IMR-90 (cell line): ENCODE data around the gene SH2D1B. TPM values are rescaled to one million over a fixed set of nuclear protein-coding genes. Genes with fewer than 3 reads are reported as not detected.

Experiments
- ATAC-seq: fragments of 200-7000 bp; cut with Tn5 transposase; 2 replicates; pipeline ENCODE4 v1.9.1; 2020; ENCODE audit warnings: low read depth, mild to moderate bottlenecking, moderate library complexity
- BruUV-seq: library from RNA; stranded (reverse); fragments of 400-500 nt; replicated peaks from 2 replicates; lab custom pipeline; 2021; lab: Mats Ljungman, UMichigan
- CTCF ChIA-PET: fragments of 300-600 bp; formaldehyde crosslinking; extraction: SDS; loops from one replicate; lab custom pipeline; 2021; ENCODE audit warnings: antibody characterized with exemption; lab: Yijun Ruan, JAX
- POLR2A ChIA-PET: fragments of 300-600 bp; sonication (Branson Sonifier 250); formaldehyde crosslinking; loops from one replicate; lab custom pipeline; 2022; ENCODE audit warnings: antibody characterized with exemption; ENCODE audit not compliant: unreplicated experiment; lab: Charles Lee
- DNase-seq: peaks from one replicate; pipeline ENCODE4 v3.0.0; 2013
- H2AFZ ChIP-seq: replicated peaks from 2 replicates; pipeline ENCODE3; 2013; ENCODE audit warnings: low read length, mild to moderate bottlenecking; ENCODE audit not compliant: poor library complexity
- H2AK5ac ChIP-seq: 2 replicates; pipeline ENCODE4 v1.6.1; 2013; ENCODE audit warnings: low read depth, low read length, inconsistent platforms
- H2AK9ac ChIP-seq: replicated peaks from 2 replicates; pipeline ENCODE3; 2013; ENCODE audit warnings: mild to moderate bottlenecking, low read depth, low read length, moderate library complexity; ENCODE audit not compliant: poor library complexity
- H2BK120ac ChIP-seq: 2 replicates; pipeline ENCODE4 v1.6.1; 2013; ENCODE audit warnings: low read depth, low read length, inconsistent platforms
- H2BK15ac ChIP-seq: 3 replicates; pipeline ENCODE4 v1.6.1; 2013; ENCODE audit warnings: low read depth, low read length, inconsistent platforms
- H2BK20ac ChIP-seq: 2 replicates; pipeline ENCODE4 v1.6.1; 2013; ENCODE audit warnings: low read depth, mild to moderate bottlenecking, inconsistent platforms, low read length, moderate library complexity
- H2BK5ac ChIP-seq: 2 replicates; pipeline ENCODE4 v1.6.1; 2013; ENCODE audit warnings: mild to moderate bottlenecking, low read depth, low read length, inconsistent platforms; ENCODE audit not compliant: poor library complexity, severe bottlenecking
- H3K14ac ChIP-seq: replicated peaks from 2 replicates; pipeline ENCODE4 v1.6.1; 2013; ENCODE audit warnings: low read depth, low read length, inconsistent platforms
- H3K18ac ChIP-seq: 2 replicates; pipeline ENCODE4 v1.6.1; 2013; ENCODE audit warnings: low read depth, low read length, control low read depth
- H3K23ac ChIP-seq: 2 replicates; pipeline ENCODE4 v1.6.1; 2013; ENCODE audit warnings: low read depth, low read length, inconsistent platforms
- H3K27ac ChIP-seq: 2 replicates; pipeline ENCODE4 v1.5.1; 2013; ENCODE audit warnings: mild to moderate bottlenecking, control low read depth, low read length; ENCODE audit not compliant: insufficient read depth
- H3K27me3 ChIP-seq: 2 replicates; pipeline ENCODE4 v1.6.1; 2013; ENCODE audit warnings: low read length; ENCODE audit not compliant: control insufficient read depth, insufficient read depth
- H3K36me3 ChIP-seq: 2 replicates; pipeline ENCODE4 v1.6.1; 2013; ENCODE audit warnings: low read length, mixed read lengths; ENCODE audit not compliant: control insufficient read depth, insufficient read depth
- H3K4ac ChIP-seq: 2 replicates; pipeline ENCODE4 v1.6.1; 2013; ENCODE audit warnings: low read depth, low read length, inconsistent platforms
- H3K4me1 ChIP-seq: 2 replicates; pipeline ENCODE4 v1.6.1; 2013; ENCODE audit warnings: low read length, mixed read lengths; ENCODE audit not compliant: control insufficient read depth, insufficient read depth
- H3K4me2 ChIP-seq: 2 replicates; pipeline ENCODE4 v1.6.1; 2013; ENCODE audit warnings: low read depth, mild to moderate bottlenecking, control low read depth, low read length, moderate library complexity
- H3K4me3 ChIP-seq: 2 replicates; pipeline ENCODE4 v1.5.1; 2013; ENCODE audit warnings: low read depth, mild to moderate bottlenecking, control low read depth, low read length, moderate library complexity; ENCODE audit not compliant: insufficient read depth
- H3K56ac ChIP-seq: 2 replicates; pipeline ENCODE4 v1.6.1; 2013; ENCODE audit warnings: low read length, inconsistent platforms; ENCODE audit not compliant: insufficient read depth; ENCODE audit errors: extremely low read depth
- H3K79me1 ChIP-seq, 2 experiments: 2 replicates each; pipeline ENCODE4 v1.6.1; 2013; ENCODE audit warnings: low read length in 2 of 2, inconsistent platforms in 1 of 2, low read depth in 1 of 2
- H3K9ac ChIP-seq: 2 replicates; pipeline ENCODE4 v1.6.1; 2013; ENCODE audit warnings: low read depth, low read length, control low read depth
- H3K9me1 ChIP-seq: 2 replicates; pipeline ENCODE4 v1.6.1; 2013; ENCODE audit warnings: low read length, inconsistent platforms; ENCODE audit not compliant: insufficient read depth
- H3K9me3 ChIP-seq: 2 replicates; pipeline ENCODE4 v1.6.1; 2013; ENCODE audit warnings: low read length; ENCODE audit not compliant: control insufficient read depth, insufficient read depth
- H4K20me1 ChIP-seq: 2 replicates; pipeline ENCODE4 v1.6.1; 2013; ENCODE audit warnings: low read length, inconsistent platforms; ENCODE audit not compliant: insufficient read depth
- H4K5ac ChIP-seq: 2 replicates; pipeline ENCODE4 v1.6.1; 2013; ENCODE audit warnings: mild to moderate bottlenecking, low read depth, low read length, control low read depth
- H4K8ac ChIP-seq, 2 experiments: 2 replicates each; pipeline ENCODE4 v1.6.1; 2013; ENCODE audit warnings: low read depth in 2 of 2, low read length in 2 of 2, control low read depth in 1 of 2, inconsistent platforms in 1 of 2
- H4K91ac ChIP-seq: 2 replicates; pipeline ENCODE4 v1.6.1; 2013; ENCODE audit warnings: low read depth, low read length, inconsistent platforms; ENCODE audit not compliant: insufficient read depth
- CEBPB ChIP-seq: IDR thresholded peaks from 2 replicates; pipeline ENCODE4 v1.6.1; 2012; ENCODE audit warnings: low read depth, low read length, improper control_type of control experiment
- MAFK ChIP-seq: IDR thresholded peaks from 2 replicates; pipeline ENCODE4 v1.6.1; 2012; ENCODE audit warnings: low read depth, low read length, improper control_type of control experiment
- MAZ ChIP-seq: IDR thresholded peaks from 2 replicates; pipeline ENCODE4 v1.6.1; 2012; ENCODE audit warnings: low read depth, mild to moderate bottlenecking, low read length, improper control_type of control experiment, moderate library complexity, borderline replicate concordance
- SMC3 ChIP-seq: fragments of 150-350 bp; IDR thresholded peaks from 2 replicates; pipeline ENCODE4 v1.6.1; 2016; ENCODE audit warnings: low read depth, mild to moderate bottlenecking, antibody characterized with exemption, low read length, moderate library complexity
- USF2 ChIP-seq: fragments of 150-350 bp; IDR thresholded peaks from 2 replicates; pipeline ENCODE4 v1.6.1; 2017; ENCODE audit warnings: mild to moderate bottlenecking, antibody characterized with exemption, low read length, low read depth
- whole genome bisulfite sequencing, 2 experiments: methylation state at CpG; one replicate each; pipeline versions ENCODE4 v1.1.5 to v1.1.7; 2013; ENCODE audit warnings: missing lambda C conversion rate in 2 of 2; ENCODE audit not compliant: insufficient read length in 1 of 2; ENCODE audit errors: extremely low coverage in 2 of 2; 5-methylcytosine and 5-hydroxymethylcytosine counted together
- dilution Hi-C: fragments of 300-500 bp; cut with HindIII; formaldehyde crosslinking; loops from one replicate; pipeline ENCODE4 v1.14.3; 2018; ENCODE audit warnings: low sequenced_read_pairs; ENCODE audit not compliant: unreplicated experiment
- in situ Hi-C: fragments of 300-500 bp; cut with MboI; formaldehyde crosslinking; loops from 3 replicates; pipeline ENCODE4 v1.14.3; 2019; ENCODE audit warnings: low sequenced_read_pairs, inconsistent platforms, mixed read lengths
- intact Hi-C: fragments of 100-400 bp; cut with micrococcal nuclease; formaldehyde crosslinking; loops from 2 replicates; pipeline ENCODE4 v1.10.0; 2022
- polyA plus RNA-seq, 3 experiments: library from polyadenylated mRNA; depleted of rRNA; stranded (reverse); fragments of >200 nt; gene quantifications; 2 replicates each; pipeline ENCODE4 v1.2.3, GENCODE V29; 2012; ENCODE audit warnings: low replicate concordance in 1 of 3
- total RNA-seq: library from RNA; depleted of rRNA; stranded (reverse); fragments of >200 nt; gene quantifications from 2 replicates; pipeline ENCODE4 v1.2.3, GENCODE V29; 2012

Gene SH2D1B
- total and polyA plus RNA-seq, 2 of the 4 experiments (the other 2 are of a cell fraction): 0.03 to 0.18 TPM

GRCh38 chr1:162446946-162447345, 35.0 kb upstream of the SH2D1B start:
- ChIA-PET POLR2A (no interaction called here), CTCF (no interaction called here)
- H2BK120ac ChIP-seq: no peak overlapping the region
- no peak overlapping the region for H4K91ac ChIP-seq
- intact Hi-C loops: no loop called here
- no peak overlapping the region for H3K4me3 ChIP-seq
- H4K8ac ChIP-seq: no peak overlapping the region
- no peak overlapping the region for H2AK9ac ChIP-seq
- no peak for TF ChIP-seq USF2
- TF ChIP-seq MAZ: no peak
- no peak for TF ChIP-seq SMC3
- no peak for TF ChIP-seq MAFK
- TF ChIP-seq CEBPB: no peak
- no peak overlapping the region for H2BK15ac ChIP-seq
- ATAC-seq: no peak
- H3K4me2 ChIP-seq: no peak overlapping the region
- no peak overlapping the region for H3K27ac ChIP-seq
- no peak overlapping the region for H3K56ac ChIP-seq
- H2BK5ac ChIP-seq: no peak overlapping the region
- no peak overlapping the region for H2BK20ac ChIP-seq
- no peaks in the 10 kb centered on the region for H3K9me3 ChIP-seq
- no peak for DNase-seq
- no peak overlapping the region for H3K18ac ChIP-seq
- no TSS peak for BruUV-seq
- peaks cover 8% of the 10 kb centered on the region for H3K27me3 ChIP-seq
- dilution Hi-C loops: no loop called here
- H3K9ac ChIP-seq: no peak overlapping the region
- no peaks in the 10 kb centered on the region for H3K9me1 ChIP-seq
- H4K20me1 ChIP-seq: no peaks in the 10 kb centered on the region
- in situ Hi-C loops: no loop called here
- H2AFZ ChIP-seq: no peak overlapping the region
- H3K79me1 ChIP-seq: no peaks in the 10 kb centered on the region
- no CpG with 5 or more reads among the region's 2 CpGs for WGBS, 2 experiments
- H3K14ac ChIP-seq: no peak overlapping the region
- H3K4me1 ChIP-seq: no peaks in the 10 kb centered on the region
- H4K5ac ChIP-seq: no peak overlapping the region
- no peak overlapping the region for H3K23ac ChIP-seq
- no peak overlapping the region for H2AK5ac ChIP-seq
- no peaks in the 10 kb centered on the region for H3K36me3 ChIP-seq
- no peak overlapping the region for H3K4ac ChIP-seq
